GM12892 (cell line): ENCODE data around the gene PRDM16.

Experiments used
- POLR2A ChIP-seq: IDR thresholded peaks from 2 replicates; pipeline ENCODE4 v1.6.1; 2011; ENCODE audit warnings: low read depth, low read length, control low read depth
- POLR2AphosphoS5 ChIP-seq: IDR thresholded peaks from 2 replicates; pipeline ENCODE4 v1.6.1; 2011; ENCODE audit warnings: low read depth, low read length, control low read depth
- TAF1 ChIP-seq: IDR thresholded peaks from 2 replicates; pipeline ENCODE4 v1.6.1; 2011; ENCODE audit warnings: low read depth, mild to moderate bottlenecking, control low read depth, low read length, borderline replicate concordance

DNA sequence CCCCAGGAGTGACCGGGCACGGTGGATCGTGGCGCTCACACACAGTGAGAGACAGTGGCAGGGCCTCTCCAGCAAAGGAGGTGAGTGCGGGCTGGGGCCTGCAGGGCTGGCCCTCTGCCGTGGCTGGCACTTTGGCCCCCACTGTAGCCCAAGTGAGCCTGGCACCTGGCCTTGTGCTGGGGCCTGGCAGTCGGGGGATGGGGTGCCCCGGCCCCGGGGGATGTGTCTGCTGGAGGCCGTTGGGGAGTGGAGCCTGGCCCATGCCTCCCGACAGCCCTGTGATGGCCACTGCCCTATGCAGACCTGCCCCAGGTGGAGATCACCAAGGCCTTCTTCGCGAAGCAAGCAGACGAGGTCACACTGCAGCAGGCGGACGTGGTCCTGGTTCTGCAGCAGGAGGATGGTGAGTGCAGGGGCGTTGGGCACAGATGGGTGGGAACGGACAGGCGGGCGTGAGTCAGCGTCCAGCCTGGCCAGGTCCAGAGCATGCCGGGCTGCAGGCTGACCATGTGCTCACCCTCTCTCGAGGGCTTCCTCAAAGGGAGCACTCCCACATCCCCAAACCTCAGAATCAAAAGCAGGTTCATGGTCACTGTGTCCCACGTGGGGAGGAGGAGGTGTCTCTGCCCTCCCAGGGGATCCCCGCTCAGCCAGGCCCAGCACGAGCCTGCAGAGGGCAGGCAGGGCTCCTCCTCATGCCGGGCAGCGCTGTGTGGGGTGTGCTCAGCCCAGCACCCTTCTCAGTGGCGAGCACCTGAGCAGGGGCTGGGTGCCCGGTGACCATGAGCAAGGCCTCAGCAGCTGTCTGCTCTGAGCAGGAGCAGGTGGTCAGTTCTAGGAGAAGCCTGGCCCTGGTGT, 410.7 kb downstream of the PRDM16 start:
- no peak for TF ChIP-seq POLR2A
- no peak for TF ChIP-seq TAF1
- TF ChIP-seq POLR2AphosphoS5 = no peak
